Smooth muscle cell (in vitro differentiated cells): ENCODE results near the gene NAT8L. TPM values are rescaled to one million over a fixed set of nuclear protein-coding genes. Genes with fewer than 3 reads are reported as not detected.

ENCODE experiments used
- DNase-seq: peaks from one replicate; lab custom pipeline; 2025; ENCODE audit not compliant: unreplicated experiment; lab: John Stamatoyannopoulos, UW
- H2AFZ ChIP-seq: fragments of 200-600 bp; sonication (generic); 2 replicates; pipeline ENCODE4 v1.6.0; 2016; ENCODE audit warnings: antibody characterized with exemption, low read depth, mild to moderate bottlenecking
- H3F3A ChIP-seq: fragments of 200-600 bp; sonication (generic); 2 replicates; pipeline ENCODE4 v1.6.0; 2017; ENCODE audit warnings: antibody characterized with exemption, low read depth
- H3K27ac ChIP-seq: fragments of 200-600 bp; sonication (generic); 2 replicates; pipeline ENCODE4 v1.5.1; 2016; ENCODE audit warnings: low read depth, mild to moderate bottlenecking
- H3K27me3 ChIP-seq: fragments of 200-600 bp; sonication (generic); 2 replicates; pipeline ENCODE4 v1.6.1; 2016; ENCODE audit warnings: low read depth, mild to moderate bottlenecking
- H3K36me3 ChIP-seq: fragments of 200-600 bp; sonication (generic); 2 replicates; pipeline ENCODE4 v1.5.1; 2016; ENCODE audit warnings: low read depth
- H3K4me1 ChIP-seq: fragments of 200-600 bp; sonication (generic); 2 replicates; pipeline ENCODE4 v1.5.1; 2016; ENCODE audit warnings: low read depth
- H3K4me2 ChIP-seq: fragments of 200-600 bp; sonication (generic); 2 replicates; pipeline ENCODE4 v1.6.0; 2016; ENCODE audit warnings: mild to moderate bottlenecking
- H3K4me3 ChIP-seq: fragments of 200-600 bp; sonication (generic); 2 replicates; pipeline ENCODE4 v1.5.1; 2016; ENCODE audit warnings: mild to moderate bottlenecking
- H3K79me2 ChIP-seq: fragments of 200-600 bp; sonication (generic); 2 replicates; pipeline ENCODE4 v1.6.0; 2016; ENCODE audit warnings: low read depth, mild to moderate bottlenecking
- H3K9ac ChIP-seq: fragments of 200-600 bp; sonication (generic); 2 replicates; pipeline ENCODE4 v1.6.0; 2016; ENCODE audit warnings: low read depth
- H3K9me3 ChIP-seq: fragments of 200-600 bp; sonication (generic); replicated peaks from 2 replicates; pipeline ENCODE4 v1.5.1; 2016; ENCODE audit warnings: low read depth
- H4K20me1 ChIP-seq: fragments of 200-600 bp; sonication (generic); 2 replicates; pipeline ENCODE4 v1.6.0; 2016; ENCODE audit warnings: low read depth
- CTCF ChIP-seq: fragments of 200-600 bp; sonication (generic); IDR thresholded peaks from 2 replicates; pipeline ENCODE4 v1.5.1; 2017; ENCODE audit warnings: borderline replicate concordance, mild to moderate bottlenecking, antibody characterized with exemption; ENCODE audit not compliant: insufficient read depth, poor library complexity, severe bottlenecking
- WGBS: methylation state at CpG from one replicate; pipeline ENCODE4 v1.1.7; 2016; ENCODE audit warnings: low lambda C conversion rate; 5-methylcytosine and 5-hydroxymethylcytosine counted together
- polyA plus RNA-seq: library from polyadenylated mRNA; unstranded; fragments of >200 nt; fragmentation: Nextera tagmentation; extraction: Ambion mirVana; gene quantifications from 2 replicates; pipeline ENCODE4 v1.2.1, GENCODE V29; 2016
- total RNA-seq: library from RNA; depleted of rRNA; stranded (reverse); fragments of >200 nt; gene quantifications from 2 replicates; pipeline ENCODE4 v1.2.3, GENCODE V29; 2014

NAT8L gene
- total and polyA plus RNA-seq, 2 experiments from 2014 or later: not detected

GRCh38 chr4:2085496-2085901 lies 26.4 kb downstream of the NAT8L start:
- 93% methylated on average over 8 of the region's 8 CpGs for WGBS
- Histone ChIP-seq H3K79me2 (no peaks in the 10 kb centered on the region), H2AFZ (no peak overlapping the region), H3K4me1 (no peaks in the 10 kb centered on the region), H3K9ac (no peak overlapping the region), H3K4me3 (no peak overlapping the region), H3K27ac (no peak overlapping the region), H3K4me2 (no peak overlapping the region), H4K20me1 (no peaks in the 10 kb centered on the region), H3K36me3 (no peaks in the 10 kb centered on the region), H3K27me3 (no peaks in the 10 kb centered on the region), H3F3A (no peaks in the 10 kb centered on the region), H3K9me3 (no peaks in the 10 kb centered on the region)
- no peak for DNase-seq
- TF ChIP-seq CTCF: no peak

- Histone ChIP-seq H3K27me3 (no peaks in the 10 kb centered on the region), H3K4me1 (no peaks in the 10 kb centered on the region), H3K4me3 (no peak overlapping the region), H3K9ac (no peak overlapping the region), H2AFZ (no peak overlapping the region), H3K4me2 (no peak overlapping the region), H3K36me3 (no peaks in the 10 kb centered on the region), H3K79me2 (no peaks in the 10 kb centered on the region), H4K20me1 (no peaks in the 10 kb centered on the region), H3F3A (no peaks in the 10 kb centered on the region), H3K27ac (no peak overlapping the region), H3K9me3 (no peaks in the 10 kb centered on the region)
- no peak for TF ChIP-seq CTCF
- DNase-seq: no peak
Observed at GRCh38 chr4:2087170-2087569, 28.0 kb downstream of the NAT8L start.

- Histone ChIP-seq H2AFZ (no peak overlapping the region), H3K4me3 (no peak overlapping the region), H3K27ac (no peak overlapping the region), H3K9me3 (no peaks in the 10 kb centered on the region), H3K79me2 (no peaks in the 10 kb centered on the region), H3K9ac (no peak overlapping the region), H3F3A (no peaks in the 10 kb centered on the region), H4K20me1 (no peaks in the 10 kb centered on the region), H3K4me2 (no peak overlapping the region), H3K36me3 (no peaks in the 10 kb centered on the region), H3K27me3 (no peaks in the 10 kb centered on the region), H3K4me1 (no peaks in the 10 kb centered on the region)
- 91% methylated on average over 1 of the region's 1 CpG for WGBS
- no peak for DNase-seq
- TF ChIP-seq CTCF: no peak
Observed at GRCh38 chr4:2089222-2089621, 30.1 kb downstream of the NAT8L start.

GRCh38 chr4:2090642-2091041 lies 31.5 kb downstream of the NAT8L start:
- H3K79me2 ChIP-seq: no peaks in the 10 kb centered on the region
- H3K9ac ChIP-seq: no peak overlapping the region
- no peaks in the 10 kb centered on the region for H3K4me1 ChIP-seq
- H3K9me3 ChIP-seq: no peaks in the 10 kb centered on the region
- H3K27me3 ChIP-seq: no peaks in the 10 kb centered on the region
- no peaks in the 10 kb centered on the region for H3K36me3 ChIP-seq
- H3K4me2 ChIP-seq: no peak overlapping the region
- TF ChIP-seq CTCF: no peak
- H3F3A ChIP-seq: no peaks in the 10 kb centered on the region
- DNase-seq: no peak
- H2AFZ ChIP-seq: no peak overlapping the region
- no peak overlapping the region for H3K27ac ChIP-seq
- 90% methylated on average over 1 of the region's 1 CpG for WGBS
- H3K4me3 ChIP-seq: no peak overlapping the region
- no peaks in the 10 kb centered on the region for H4K20me1 ChIP-seq
